GM19455 (cell line): ENCODE results near the gene GCFC2.
"Not testable (repeated sequence)": the region's sequence is repeated elsewhere in the genome, so short reads cannot be mapped to it uniquely, and the experiment has no call there.

ENCODE experiments used
- ATAC-seq: cut with Tn5 transposase; IDR thresholded peaks from one replicate; pipeline ENCODE4 v1.9.1; 2021; ENCODE audit not compliant: unreplicated experiment

GCFC2 gene

DNA sequence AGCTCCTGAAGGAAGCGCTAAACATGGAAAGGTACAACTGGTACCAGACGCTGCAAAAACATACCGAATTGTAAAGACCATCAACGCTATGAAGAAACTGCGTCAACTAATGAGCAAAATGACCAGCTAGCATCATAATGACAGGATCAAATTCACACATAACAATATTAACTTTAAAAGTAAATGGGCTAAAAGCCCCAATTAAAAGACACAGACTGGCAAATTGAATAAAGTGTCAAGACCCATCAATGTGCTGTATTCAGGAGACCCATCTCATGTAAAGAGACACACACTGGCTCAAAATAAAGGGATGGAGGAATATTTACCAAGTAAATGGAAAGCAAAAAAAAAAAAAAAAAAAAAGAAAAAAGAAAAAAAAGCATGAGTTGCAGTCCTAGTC is 27.3 kb downstream of the GCFC2 start:
- not testable (repeated sequence) for ATAC-seq

DNA sequence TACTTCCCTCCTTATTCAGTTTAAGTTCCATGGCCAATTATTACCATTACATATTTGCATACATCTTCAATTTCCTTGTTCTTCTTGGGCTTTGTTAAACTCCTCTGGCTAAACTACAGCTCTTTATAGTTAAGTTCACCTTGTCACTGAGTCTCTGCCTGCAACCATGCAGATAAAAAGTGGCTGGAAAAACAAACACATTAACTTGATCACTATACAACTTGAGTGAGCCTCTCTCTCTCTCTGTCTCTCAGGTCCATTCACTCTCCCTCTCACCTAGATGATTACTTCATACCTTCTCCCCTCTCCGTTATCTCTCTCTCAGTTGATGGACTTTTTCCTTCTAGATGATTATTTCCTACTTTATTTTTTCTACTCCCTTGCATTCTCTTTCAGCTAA is 30.3 kb downstream of the GCFC2 start:
- ATAC-seq, result no peak

DNA sequence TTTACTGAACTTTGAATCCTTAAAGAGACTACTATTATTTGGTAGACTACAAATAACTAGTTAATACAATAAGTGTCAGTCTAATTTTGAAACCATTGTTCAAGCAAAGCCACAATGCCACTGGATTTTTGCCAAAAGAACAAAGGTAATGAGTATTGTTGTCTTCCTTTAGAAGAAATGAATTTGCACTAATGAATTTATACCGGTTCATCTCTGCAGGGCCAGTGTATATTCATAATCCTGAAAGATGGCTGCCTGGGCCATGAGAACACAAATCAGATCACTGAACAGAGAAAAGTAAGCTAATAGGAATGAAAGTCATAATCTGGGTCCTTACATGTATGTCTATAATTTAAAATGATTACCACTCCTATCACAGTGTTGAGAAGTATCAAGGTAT is 31.2 kb downstream of the GCFC2 start:
- ATAC-seq, result no peak

DNA sequence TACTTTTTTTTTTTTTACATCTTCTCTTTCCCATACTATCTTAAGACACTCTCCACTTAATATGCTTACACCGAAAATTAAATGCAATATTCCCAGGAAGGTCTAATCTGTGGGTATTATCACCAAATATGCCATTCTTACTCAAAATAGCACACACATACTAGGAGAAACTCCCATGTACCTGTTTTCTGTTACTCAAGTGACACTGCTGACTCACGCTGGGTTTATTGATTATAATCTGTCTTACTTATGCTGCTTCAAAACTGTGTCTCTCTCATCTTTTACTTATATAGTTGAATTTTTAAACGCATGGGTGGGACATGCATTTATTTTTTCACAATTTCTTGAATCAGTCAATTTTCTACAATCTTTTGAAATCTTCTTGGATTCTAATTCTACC is 34.3 kb downstream of the GCFC2 start:
- ATAC-seq, result no peak

DNA sequence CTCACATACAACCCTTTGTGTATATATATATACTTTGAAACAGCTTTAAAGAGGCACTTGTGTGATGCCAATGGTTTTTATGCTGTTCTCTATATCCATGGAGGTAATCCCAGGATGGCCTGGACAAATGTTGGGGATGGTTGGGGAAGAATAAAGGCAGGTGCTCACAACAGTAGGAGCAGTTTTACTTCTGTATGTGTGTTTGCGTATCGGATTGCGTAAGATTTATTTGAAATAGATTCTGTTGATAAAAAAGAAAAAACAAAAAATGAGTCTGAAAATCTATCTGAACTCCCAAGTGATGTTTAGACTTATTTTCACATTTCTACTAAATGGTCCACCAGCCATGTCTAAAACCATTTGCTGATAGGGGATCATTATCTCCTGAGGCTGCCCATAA is 34.8 kb downstream of the GCFC2 start:
- no peak for ATAC-seq

DNA sequence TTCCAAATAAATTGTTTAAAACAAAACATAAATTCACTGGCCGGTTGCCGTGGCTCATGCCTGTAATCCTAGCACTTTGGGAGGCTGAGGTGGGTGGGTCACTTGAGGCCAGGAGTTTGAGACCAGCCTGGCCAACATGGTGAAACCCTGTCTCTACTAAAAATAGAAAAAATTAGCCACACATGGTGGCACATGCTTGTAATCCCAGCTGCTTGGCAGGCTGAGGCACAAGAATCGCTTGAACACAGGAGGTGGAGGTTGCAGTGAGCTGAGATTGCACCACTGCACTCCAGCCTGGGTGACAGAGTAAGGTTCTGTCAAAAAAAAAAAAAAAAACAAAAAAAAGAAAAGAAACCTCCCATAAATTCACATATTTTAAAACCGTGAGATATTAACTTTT is 35.3 kb downstream of the GCFC2 start:
- not testable (repeated sequence) for ATAC-seq

DNA sequence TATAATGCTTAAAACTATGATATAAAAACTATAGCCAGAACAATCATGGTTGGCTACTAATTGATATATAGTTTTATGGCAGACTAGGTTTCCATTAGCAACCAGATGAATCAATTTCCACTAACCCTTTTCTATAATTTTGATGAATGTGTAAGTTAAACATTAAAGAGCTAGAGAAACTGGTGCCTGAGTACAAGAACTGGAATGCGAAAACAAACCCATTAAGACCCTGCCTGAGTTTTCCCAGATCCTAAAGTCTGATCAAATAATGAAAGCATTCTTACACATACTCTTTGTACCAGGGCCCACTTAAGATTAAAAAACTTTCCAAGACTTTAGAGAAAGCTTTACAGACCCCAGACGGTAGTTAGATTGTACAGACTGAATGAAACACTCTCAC is 42.8 kb downstream of the GCFC2 start:
- ATAC-seq, result no peak

DNA sequence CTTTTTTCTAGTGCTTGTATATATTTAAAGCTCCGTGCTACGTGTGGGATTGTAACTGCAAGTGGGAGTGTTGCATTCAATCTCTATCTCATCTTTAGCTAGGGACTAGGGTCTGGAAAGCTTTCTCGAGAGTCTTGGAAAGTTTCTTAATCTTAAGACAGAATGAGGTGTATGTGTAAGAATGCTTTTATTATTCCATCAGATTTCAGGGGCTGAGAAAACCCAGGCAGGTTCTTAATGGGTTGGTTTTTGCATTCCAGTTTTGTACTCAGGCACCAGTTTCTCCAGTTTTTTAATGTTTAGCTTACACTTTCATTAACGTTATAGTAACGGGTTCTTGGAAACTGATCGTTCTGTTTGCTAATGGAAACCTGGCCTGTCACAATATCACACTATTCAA is 43.8 kb downstream of the GCFC2 start:
- ATAC-seq, result no peak

DNA sequence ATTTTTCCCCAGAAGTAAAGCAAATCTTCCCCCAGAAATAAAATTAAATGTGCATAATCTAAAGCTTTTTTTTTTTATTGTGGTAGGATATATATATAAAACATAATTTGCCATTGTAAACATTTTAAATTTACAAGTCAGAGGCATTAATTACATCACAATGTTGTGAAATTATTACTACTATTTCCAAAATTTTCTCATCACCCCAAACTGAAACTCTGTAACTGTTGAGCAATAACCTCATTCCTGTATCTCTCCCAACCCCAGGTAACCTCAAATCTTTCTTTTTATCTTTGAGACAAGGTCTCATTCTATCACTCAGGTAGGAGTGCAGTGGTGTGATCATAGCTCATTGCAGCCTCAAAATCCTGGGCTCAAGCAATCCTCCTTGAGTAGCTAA is 52.9 kb downstream of the GCFC2 start:
- ATAC-seq, result no peak

DNA sequence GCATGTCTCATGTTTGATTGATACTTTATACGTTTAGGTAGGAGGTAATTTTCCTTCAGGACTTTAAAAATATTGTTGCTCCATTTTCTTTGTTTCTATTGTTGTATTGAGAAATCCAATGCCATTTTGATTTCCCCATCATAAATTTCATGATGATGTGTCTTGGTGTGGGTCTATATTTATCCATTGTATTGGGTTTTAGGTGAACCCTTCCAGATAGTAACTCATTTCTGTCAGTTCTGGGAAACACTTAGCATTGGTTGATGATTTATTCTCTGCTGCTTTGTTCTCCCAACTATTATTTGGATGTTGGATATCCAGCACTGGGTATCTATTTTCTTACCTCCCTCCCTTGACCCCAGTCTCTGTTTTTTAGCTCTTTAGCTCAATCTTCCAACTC is 54.2 kb downstream of the GCFC2 start:
- ATAC-seq, result no peak

DNA sequence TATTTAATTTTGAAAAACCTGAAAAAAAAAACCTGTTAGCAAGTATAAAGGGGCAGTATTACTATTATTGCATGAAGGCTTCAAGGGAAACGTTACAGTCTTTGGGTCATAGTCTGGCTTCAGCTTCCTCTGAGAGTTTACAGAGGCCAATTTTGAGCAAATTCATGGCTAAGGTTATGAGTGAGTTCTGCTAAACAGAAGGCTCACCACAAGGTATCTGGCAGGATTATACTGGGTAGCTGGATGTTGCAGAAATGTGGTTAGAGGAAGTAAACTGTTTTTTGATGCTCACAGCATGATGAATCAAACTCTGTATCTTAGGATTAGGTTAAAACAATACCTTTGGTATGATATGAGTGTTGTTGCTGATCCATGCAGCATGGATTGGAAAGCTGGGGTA is 54.9 kb downstream of the GCFC2 start:
- ATAC-seq, result no peak

DNA sequence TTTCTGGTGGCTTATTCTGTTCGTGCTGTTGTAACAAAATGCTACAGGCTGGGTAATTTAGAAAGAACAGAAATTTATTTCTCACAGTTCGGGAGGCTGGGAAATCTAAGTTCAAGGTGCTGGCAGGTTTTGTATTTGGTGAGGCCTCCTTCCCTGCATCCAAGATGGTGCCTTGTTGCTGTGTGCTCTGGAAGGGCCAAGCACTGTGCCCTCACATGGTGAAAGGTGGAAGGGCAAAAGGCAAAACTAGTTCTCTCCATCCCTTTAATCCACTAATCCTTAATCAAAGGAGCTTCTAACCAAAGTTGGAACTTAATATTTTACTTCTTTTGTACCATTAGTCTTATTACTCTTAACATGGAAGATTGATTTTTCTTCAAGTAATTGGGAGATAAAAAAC is 56.7 kb downstream of the GCFC2 start:
- ATAC-seq, result no peak

DNA sequence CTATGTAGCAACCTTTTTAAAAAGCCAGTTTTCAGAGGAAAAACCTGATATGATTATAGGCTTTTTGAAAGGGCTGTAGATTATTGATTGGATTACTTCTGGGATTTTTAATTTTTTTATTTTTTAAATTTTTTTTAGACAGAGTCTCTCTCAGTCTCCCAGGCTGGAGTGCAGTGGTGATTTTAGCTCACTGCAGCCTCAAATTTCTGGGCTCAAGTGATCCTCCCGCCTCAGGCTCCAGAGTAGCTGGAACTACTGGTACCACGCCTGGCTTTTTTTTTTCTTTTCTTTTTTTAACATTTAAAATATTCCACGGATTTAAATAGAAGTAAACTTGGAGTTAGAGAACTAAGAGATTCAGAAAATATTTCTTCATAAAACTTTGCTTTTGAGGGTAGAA is 62.9 kb downstream of the GCFC2 start:
- no peak for ATAC-seq

DNA sequence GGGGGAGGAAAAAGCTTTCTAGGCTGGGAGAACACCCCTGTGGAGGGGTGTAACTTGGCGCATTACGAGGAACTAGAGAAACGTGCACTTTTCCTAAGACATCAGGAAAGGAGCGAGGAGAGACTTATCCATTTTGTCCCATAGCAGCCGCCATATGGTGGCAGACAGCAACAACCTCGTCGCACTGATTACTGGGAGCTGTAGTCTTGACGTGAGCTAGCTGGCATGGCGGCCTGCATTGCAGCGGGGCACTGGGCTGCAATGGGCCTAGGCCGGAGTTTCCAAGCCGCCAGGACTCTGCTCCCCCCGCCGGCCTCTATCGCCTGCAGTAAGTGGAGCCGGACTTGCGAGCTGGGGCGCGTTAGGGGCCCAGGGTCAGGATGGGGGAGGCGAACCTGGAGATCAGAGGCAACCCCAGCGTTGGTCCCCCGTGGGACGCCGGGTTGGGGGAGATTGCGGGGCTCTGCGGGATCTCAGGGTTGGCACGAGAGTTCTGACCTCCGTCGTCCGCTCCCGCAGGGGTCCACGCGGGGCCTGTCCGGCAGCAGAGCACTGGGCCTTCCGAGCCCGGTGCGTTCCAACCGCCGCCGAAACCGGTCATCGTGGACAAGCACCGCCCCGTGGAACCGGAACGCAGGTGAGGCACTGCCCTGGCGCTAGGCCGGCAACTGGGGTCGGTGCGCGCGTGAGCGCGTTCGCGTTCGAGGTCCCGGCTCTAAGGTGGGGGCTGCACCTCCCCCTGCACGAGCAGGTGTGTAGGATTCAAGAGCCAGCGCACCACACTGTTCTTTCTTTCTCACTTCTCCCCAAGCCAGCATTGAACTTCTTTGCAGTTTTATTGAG is 63.9 kb downstream of the GCFC2 start, which contains the start of gene MRPL19:
MRPL19 (plus strand) TSS at position 201 of the 843 bp plus-strand sequence; CDS start at position 226, 25 bp downstream.
- ATAC-seq, result peak; percentile 98

DNA sequence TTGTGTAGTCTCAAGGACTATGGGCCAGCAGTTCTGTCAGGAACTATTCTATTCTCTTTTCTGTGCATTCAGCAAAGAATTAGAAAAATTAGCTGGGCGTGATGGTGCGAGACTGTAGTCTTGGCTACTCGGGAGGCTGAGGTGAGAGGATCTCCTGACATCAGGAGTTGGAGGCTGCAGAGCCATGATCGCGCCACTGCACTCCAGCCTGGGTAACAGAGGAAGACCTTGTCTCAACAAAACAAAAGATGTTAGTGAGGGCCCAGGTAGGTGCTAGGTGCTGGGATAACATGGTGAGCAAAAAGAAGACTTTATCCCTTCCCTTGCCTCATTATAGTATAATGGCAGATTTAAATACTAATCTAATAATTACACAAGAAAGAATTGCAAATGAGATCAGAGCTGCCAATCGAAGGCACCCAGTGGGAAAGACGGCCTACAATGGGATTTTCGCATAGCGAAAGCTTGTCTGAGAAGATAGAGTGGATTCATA is 64.6 kb downstream of the GCFC2 start:
- ATAC-seq, result peak; percentile 1

DNA sequence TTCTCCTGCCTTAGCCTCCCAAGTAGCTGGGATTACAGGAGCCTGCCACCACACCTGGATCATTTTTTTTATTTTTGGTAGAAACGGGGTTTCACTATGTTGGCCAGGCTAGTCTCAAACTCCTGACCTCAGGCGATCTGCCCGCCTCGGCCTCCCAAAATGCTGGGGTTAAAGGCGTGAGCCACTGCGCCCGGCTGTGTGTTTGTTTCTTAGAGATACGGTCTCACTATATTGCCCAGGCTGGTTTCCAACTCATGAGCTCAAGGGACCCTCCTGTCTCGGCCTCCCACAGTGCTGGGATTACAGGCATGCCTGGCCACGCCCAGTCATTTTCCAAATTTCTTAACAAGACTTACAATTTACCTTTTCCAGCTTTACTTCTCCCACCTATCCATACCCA is 65.1 kb downstream of the GCFC2 start:
- no peak for ATAC-seq

DNA sequence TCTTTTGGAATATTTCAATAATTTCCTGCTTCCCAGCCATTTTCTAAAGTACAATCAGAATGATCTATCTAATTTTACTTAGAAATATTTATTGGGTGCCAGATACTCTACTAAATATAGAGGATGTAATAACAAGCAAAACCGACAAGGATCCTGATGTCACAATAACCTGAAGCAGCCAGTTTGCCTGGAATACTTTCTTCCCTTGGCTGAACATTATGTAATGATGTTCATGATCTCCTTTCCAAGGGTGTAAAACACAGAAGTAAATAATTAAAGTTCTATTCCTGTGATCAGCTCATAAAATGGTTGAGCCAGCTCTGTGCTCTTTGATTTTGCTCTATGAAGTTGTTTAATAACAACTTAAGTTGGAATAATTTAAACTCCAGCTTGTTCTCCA is 66.7 kb downstream of the GCFC2 start:
- no peak for ATAC-seq

DNA sequence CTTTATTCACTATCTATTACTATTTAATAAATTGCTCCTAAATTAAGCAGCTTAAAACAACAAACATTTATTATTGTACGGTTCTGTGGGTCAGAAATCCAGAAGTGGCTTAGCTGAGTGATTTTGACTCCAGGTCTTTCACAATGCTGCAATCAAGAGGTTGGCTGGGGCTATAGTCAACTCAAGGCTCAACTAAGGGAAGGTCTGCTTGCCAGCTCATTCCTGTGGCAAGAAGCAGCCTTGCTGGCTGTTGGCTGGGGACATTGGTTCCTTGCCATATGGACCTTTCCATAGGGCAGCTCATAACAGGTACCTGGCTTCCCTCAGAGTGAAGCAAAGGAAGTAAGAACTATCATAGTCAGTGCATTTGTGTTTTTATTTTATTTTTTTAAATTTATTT is 69.1 kb downstream of the GCFC2 start:
- ATAC-seq, result no peak

DNA sequence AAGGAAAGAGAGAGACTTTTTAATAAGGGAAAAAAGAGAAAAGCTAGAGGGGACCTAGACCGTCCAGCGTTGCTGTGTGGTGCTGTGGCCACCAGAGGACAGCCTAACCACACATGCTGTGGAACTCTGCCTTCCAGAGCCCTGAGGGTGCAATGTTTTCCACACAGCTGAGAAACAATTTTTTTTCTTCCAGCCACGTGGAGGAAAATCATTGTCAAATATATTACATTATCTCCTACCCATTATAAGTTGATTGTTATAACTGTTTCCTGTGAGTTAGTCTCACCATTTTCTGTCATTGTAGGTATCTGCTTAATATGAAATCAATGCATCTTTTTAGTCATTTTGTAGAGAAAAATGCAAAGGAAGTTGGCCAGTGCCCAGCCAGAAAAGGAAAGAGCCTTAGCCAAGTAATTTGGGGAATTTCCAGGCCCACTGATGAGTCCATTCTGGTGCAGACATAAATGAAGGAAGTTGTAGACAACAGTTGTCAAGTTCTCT is 70.0 kb downstream of the GCFC2 start:
- ATAC-seq, result peak; percentile 94

DNA sequence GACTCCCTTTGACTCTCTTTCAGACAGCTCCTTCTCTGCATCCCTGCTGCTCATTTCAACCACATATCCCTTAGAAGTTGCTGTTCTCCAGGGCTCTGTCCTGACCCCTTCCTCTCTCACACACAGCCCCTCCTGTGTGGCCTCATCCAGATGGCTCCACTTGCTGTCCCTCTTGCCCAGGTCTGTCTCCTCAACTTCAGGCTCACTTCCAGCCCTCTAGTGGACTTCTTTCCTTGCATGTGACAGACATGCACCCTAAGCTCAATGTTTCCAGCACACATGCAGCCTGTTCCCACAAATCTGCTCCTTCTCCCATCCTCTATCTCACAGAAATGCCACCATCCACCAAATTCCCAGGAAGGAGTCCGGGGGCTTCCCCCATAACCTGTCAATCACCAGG is 73.1 kb downstream of the GCFC2 start:
- ATAC-seq, result no peak

DNA sequence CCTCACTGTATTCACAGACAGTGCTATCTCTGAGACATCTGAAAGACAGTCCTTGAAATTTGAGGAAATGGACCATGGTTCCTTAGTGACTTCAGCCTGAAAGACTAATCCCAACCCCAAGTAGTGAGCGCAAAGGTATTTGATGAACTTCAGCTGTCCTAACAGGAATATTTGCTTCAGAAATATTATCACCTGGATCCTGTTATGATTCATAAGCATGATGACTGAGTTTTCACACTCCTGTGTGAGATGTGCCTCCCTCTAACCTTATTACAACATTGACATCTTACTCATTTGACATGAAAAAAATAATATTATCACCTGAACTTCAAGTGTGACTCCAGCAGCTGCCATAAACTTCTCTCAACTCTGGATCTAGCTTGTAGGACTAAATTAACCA is 75.8 kb downstream of the GCFC2 start:
- ATAC-seq, result no peak

DNA sequence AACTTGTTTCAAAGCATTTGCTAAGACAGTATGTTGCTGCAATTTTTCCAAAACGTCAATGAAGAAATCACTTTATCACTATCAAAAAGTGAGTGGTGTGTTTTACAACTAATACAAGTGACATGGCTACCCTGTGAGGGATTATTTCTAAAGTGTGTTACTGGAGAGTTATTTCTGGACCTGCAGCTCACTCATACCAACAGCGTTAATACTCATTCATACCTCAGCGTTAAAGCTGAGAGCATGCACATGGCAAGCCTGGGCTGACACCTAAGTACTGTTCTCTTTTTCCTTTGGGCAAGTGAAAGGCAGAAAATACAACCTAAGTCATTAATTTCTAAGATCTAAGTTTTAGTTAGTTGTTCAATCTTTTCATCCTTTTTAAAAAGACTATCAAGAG is 77.1 kb downstream of the GCFC2 start:
- ATAC-seq, result no peak

DNA sequence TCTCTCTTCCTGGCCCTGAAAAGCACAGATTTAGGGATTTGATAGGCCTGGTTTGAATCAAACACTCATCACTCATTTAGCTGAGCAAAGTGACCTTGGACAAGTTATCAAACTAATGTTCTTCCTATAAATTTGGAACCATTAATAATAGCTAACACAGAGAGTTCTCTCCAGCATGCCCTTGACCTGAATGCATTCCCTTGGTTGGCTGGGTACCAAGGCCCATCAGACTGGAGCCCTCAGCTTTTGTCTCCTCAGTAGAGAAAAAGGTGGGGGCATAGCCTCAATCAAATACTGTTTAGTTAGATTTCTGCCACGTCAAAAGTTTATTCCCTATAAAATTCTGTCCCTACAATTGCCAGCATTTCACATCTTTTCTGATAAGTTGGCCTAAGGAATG is 77.9 kb downstream of the GCFC2 start:
- ATAC-seq, result no peak
